ENCODE measurements around the gene CZIB.
A peak's percentile ranks its signal among the peaks of the same experiment; 100 is the strongest.

CZIB gene

DNA sequence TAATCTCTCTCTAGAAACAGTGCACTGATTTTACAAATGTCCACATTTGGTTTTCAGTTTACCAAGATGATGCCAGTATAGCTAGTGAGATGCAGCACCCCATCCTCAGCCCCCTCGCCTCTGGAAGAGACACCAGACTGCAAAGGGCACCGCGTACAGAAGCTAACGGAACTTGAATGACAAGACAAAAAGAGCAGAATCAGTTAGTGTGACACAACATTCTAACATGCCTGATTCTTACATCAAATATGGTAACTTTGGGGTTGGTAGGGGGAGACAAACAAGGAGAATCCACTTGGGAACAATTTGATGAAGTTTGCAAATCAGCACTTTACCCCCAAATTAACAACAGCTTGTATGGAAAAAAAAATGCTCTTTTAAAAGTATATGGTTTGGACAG lies 21.9 kb upstream of the CZIB start:
- TF ChIP-seq, protein P1, sequence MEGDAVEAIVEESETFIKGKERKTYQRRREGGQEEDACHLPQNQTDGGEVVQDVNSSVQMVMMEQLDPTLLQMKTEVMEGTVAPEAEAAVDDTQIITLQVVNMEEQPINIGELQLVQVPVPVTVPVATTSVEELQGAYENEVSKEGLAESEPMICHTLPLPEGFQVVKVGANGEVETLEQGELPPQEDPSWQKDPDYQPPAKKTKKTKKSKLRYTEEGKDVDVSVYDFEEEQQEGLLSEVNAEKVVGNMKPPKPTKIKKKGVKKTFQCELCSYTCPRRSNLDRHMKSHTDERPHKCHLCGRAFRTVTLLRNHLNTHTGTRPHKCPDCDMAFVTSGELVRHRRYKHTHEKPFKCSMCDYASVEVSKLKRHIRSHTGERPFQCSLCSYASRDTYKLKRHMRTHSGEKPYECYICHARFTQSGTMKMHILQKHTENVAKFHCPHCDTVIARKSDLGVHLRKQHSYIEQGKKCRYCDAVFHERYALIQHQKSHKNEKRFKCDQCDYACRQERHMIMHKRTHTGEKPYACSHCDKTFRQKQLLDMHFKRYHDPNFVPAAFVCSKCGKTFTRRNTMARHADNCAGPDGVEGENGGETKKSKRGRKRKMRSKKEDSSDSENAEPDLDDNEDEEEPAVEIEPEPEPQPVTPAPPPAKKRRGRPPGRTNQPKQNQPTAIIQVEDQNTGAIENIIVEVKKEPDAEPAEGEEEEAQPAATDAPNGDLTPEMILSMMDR (IDR thresholded peaks at IDR 0.05; ENCODE audit: control insufficient read depth, insufficient read depth, low read depth, low read length, missing control alignments) = no peak
- H3K4me3 ChIP-seq (ENCODE audit: control insufficient read depth, low read depth, low read length) = no peak overlapping the region
- DNase-seq (ENCODE audit: low read depth) = no peak

DNA sequence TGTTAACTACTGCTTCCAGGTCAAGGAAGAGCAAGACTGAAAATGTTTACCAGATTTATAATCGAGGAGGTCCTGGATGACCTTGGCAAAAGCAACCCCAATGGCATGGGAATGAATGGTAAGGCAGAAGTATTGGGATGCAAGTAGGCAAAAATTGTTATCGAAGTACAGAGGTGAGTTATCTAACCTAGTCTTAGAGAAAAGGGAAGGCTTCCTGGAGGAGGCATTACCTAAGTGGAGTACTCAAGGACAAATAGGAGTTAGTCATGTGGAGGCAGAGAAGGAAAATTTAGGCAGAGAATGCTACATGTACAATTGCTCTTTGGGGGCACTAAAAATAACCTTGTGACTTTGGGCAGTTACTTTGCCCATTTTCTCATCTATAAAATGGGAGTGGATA lies 21.4 kb upstream of the CZIB start:
- TF ChIP-seq, protein P1 (IDR thresholded peaks at IDR 0.05; ENCODE audit: control insufficient read depth, insufficient read depth, low read depth, low read length, missing control alignments) = no peak
- H3K4me3 ChIP-seq (ENCODE audit: control insufficient read depth, low read depth, low read length) = no peak overlapping the region

DNA sequence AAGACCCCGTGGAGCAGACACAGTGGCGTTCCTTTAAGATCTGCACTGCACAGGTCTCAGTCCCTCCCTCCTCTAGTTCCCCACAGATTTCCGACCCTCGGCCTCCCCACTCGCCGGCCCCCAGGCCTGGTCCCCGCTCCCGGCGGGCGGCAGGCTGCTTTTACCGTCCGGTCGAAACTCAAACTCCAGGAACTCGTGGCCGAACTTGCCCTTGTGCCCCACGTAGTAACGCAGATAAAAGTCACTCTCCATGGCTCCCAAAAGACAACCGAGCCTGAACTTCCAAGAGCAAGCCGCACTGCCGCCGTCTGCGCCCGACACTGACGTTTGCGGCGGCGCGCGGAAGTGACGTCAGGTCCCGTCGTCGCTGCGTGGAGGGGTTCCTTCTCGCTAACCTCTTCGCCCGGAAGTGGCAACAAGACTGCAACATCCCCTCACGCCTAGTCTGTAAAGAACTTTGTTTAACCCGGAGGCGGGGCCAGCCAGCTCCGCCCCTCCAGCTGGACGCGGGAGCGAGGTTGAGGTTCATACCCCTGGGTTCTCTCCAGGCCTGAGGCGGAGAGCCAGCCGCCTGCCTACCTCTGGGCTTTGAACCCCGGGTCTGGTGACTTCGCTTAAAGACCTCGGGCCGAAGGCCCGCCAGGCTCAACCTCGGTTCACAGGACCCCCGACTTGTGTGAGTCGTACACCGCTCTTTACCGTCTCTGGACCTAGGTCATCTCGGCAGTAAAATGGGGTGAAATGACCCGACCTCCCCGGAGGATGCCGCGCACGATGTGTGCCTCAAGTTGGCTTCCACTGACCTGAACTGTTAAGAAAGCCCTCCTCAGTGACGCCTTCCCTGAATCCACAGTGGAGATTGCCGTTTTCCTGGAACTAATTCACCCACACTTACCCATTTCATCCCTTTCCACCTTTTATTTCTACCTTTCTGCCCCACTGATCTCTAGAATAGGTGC lies 18.0 kb upstream of the CZIB start, which contains the start of gene MAGOH:
MAGOH (minus strand) TSS at position 322 of the 959 bp plus-strand sequence; CDS start at position 252, 70 bp downstream.
- TF ChIP-seq, protein P1 (IDR thresholded peaks at IDR 0.05; ENCODE audit: control insufficient read depth, insufficient read depth, low read depth, low read length, missing control alignments) = no peak
- H3K4me3 ChIP-seq (ENCODE audit: control insufficient read depth, low read depth, low read length) = peak within 1 kb of the TSS; percentile 99
- peak; percentile 80 for DNase-seq (ENCODE audit: low read depth)

More for the DNA sequence above, 21.4 kb upstream of the CZIB start:
- DNase-seq (ENCODE audit: low read depth) = no peak

DNA sequence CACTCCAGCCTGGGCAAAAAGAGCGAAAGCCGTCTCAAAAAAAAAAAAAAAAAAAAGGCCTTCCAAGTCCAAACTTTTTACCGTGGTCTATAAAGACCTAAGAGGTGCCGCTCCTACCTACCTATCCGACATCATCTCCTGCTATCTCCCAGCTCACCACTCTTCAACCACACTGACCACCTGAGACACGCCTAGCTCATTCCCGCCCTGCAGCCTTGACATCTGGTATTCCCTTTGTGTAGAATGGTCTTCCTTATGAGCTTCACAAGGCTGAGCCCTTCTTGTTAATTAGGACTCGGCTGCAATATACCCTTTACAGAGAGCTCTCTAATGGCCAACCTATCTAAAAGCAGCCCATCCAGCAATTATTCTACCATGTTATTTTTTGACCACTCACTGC lies 17.2 kb upstream of the CZIB start:
- DNase-seq (ENCODE audit: low read depth) = no peak
- H3K4me3 ChIP-seq (ENCODE audit: control insufficient read depth, low read depth, low read length) = peak overlapping the region; percentile 99
- TF ChIP-seq, protein P1 (IDR thresholded peaks at IDR 0.05; ENCODE audit: control insufficient read depth, insufficient read depth, low read depth, low read length, missing control alignments) = no peak

DNA sequence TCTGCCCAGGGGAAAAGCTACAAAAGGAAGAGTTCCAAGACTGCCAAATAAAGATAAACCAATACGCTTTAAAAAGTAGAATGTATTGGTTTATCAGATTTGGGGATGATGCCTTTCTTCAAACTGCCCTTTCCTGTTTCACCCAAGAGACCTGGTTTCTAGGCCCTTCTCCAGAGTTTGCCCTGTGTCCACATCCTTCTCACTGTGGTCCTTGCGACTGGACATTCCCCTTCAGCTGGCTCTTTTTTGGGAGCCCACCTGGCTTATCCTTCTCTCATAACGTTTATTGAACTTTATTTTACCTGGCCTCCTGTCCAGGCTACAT lies 490 bp upstream of the CZIB start:
- TF ChIP-seq, protein P1 (IDR thresholded peaks at IDR 0.05; ENCODE audit: control insufficient read depth, insufficient read depth, low read depth, low read length, missing control alignments) = no peak
- peak overlapping the region; percentile 72 for H3K4me3 ChIP-seq (ENCODE audit: control insufficient read depth, low read depth, low read length)
- DNase-seq (ENCODE audit: low read depth) = no peak

DNA sequence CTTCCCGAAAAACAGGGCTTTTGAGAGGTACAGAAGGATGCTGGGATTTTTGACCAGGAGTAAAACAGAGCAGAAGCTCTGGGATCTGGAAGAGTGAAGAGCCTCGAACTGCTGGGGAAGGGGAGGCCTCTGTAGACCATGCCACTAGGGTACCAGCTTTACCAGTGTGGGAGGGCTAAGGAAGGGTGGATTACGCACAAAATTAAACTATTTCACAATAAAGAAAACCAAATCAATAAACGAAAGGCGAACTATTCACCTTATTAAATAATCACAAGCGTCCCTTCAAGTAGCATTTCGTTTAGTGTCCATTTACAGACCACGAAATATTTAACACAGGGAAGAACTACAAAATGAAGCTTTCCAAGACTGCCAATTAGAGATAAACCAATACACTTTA lies 723 bp downstream of the CZIB start:
- H3K4me3 ChIP-seq (ENCODE audit: control insufficient read depth, low read depth, low read length) = peak overlapping the region; percentile 72
- TF ChIP-seq, protein P1 (IDR thresholded peaks at IDR 0.05; ENCODE audit: control insufficient read depth, insufficient read depth, low read depth, low read length, missing control alignments) = no peak
- DNase-seq (ENCODE audit: low read depth) = no peak

Data from AG09309 (cell line).